ENCODE results near the gene ACTL7A.

DNA sequence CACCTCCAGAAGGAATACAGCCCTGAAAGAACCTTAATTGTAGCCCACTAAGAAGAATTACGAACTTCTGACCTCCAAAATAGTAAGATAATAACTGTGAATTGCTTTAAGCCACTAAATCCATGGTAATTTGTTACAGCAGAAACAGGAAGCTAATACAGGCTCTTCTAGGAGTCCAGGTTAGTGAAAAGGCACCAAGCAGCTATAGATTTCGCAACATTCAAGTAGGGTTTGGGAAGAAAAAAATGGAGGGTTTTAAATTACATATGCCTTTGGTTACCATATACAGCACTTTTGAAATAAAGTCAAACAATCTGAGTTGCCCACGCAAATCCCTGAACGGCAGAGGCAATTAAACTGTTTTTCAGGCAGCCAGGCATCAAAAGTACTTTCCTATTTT lies 1.7 kb upstream of the ACTL7A start:
- TF ChIP-seq, protein P1, sequence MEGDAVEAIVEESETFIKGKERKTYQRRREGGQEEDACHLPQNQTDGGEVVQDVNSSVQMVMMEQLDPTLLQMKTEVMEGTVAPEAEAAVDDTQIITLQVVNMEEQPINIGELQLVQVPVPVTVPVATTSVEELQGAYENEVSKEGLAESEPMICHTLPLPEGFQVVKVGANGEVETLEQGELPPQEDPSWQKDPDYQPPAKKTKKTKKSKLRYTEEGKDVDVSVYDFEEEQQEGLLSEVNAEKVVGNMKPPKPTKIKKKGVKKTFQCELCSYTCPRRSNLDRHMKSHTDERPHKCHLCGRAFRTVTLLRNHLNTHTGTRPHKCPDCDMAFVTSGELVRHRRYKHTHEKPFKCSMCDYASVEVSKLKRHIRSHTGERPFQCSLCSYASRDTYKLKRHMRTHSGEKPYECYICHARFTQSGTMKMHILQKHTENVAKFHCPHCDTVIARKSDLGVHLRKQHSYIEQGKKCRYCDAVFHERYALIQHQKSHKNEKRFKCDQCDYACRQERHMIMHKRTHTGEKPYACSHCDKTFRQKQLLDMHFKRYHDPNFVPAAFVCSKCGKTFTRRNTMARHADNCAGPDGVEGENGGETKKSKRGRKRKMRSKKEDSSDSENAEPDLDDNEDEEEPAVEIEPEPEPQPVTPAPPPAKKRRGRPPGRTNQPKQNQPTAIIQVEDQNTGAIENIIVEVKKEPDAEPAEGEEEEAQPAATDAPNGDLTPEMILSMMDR (IDR thresholded peaks at IDR 0.05): no peak
- TF ChIP-seq EP300 (IDR thresholded peaks at IDR 0.05; ENCODE audit: low read depth): no peak
- TF ChIP-seq POLR2A (IDR thresholded peaks at IDR 0.05): no peak

Data from transverse colon (tissue), 3 donors.